Panc1 (cell line): ENCODE data around the gene CHRND. TPM values are rescaled to one million over a fixed set of nuclear protein-coding genes. Genes with fewer than 3 reads are reported as not detected.

Experiments
- ATAC-seq: fragments of 200-7000 bp; cut with Tn5 transposase; 2 replicates; pipeline ENCODE4 v1.9.1; 2020; ENCODE audit warnings: mild to moderate bottlenecking, moderate library complexity
- BruUV-seq: library from RNA; stranded (reverse); fragments of 400-500 nt; replicated peaks from 2 replicates; lab custom pipeline; 2021; lab: Mats Ljungman, UMichigan
- CTCF ChIA-PET: fragments of 300-600 bp; sonication (Branson Sonifier 250); formaldehyde crosslinking; loops from one replicate; lab custom pipeline; 2022; ENCODE audit warnings: antibody characterized with exemption; lab: Charles Lee
- POLR2A ChIA-PET: fragments of 300-600 bp; sonication (Branson Sonifier 250); formaldehyde crosslinking; loops from one replicate; lab custom pipeline; 2022; ENCODE audit warnings: antibody characterized with exemption; lab: Charles Lee
- DNase-seq: peaks from one replicate; pipeline ENCODE4 v3.0.0-alpha.2; 2010; ENCODE audit warnings: low read depth, low spot score
- H3K27ac ChIP-seq: 2 replicates; pipeline ENCODE4 v1.5.1; 2011; ENCODE audit warnings: mild to moderate bottlenecking, low read length, inconsistent platforms
- H3K27me3 ChIP-seq: fragments of 200-500 bp; sonication (Bioruptor generic); 2 replicates; pipeline ENCODE4 v1.6.0; 2014; ENCODE audit warnings: low read length, inconsistent platforms; ENCODE audit not compliant: control insufficient read depth, insufficient read depth
- H3K36me3 ChIP-seq: fragments of 200-500 bp; sonication (Bioruptor generic); 2 replicates; pipeline ENCODE4 v1.5.1; 2014; ENCODE audit warnings: inconsistent platforms, mild to moderate bottlenecking, low read length, moderate library complexity; ENCODE audit not compliant: control insufficient read depth, insufficient read depth
- H3K4me1 ChIP-seq: 2 replicates; pipeline ENCODE4 v1.5.1; 2011; ENCODE audit warnings: inconsistent platforms, mild to moderate bottlenecking, low read length, moderate library complexity; ENCODE audit not compliant: control insufficient read depth, insufficient read depth
- H3K4me3 ChIP-seq, 2 experiments: 2 replicates each; pipeline ENCODE4 v1.5.1; 2011 to 2012; ENCODE audit warnings: low read depth in 2 of 2, low read length in 2 of 2, mild to moderate bottlenecking in 2 of 2, inconsistent platforms in 1 of 2, moderate library complexity in 1 of 2
- H3K9me3 ChIP-seq: fragments of 200-500 bp; sonication (Bioruptor generic); 2 replicates; pipeline ENCODE4 v1.5.1; 2014; ENCODE audit warnings: low read depth, mild to moderate bottlenecking, inconsistent platforms, low read length, moderate library complexity; ENCODE audit not compliant: control insufficient read depth, insufficient read depth
- CTCF ChIP-seq: fragments of 450-650 bp; IDR thresholded peaks from 2 replicates; pipeline ENCODE4 v1.5.1; 2017; ENCODE audit warnings: mild to moderate bottlenecking
- POLR2AphosphoS5 ChIP-seq: IDR thresholded peaks from 2 replicates; pipeline ENCODE4 v1.6.1; 2012; ENCODE audit warnings: mild to moderate bottlenecking, low read depth, low read length, moderate library complexity
- REST ChIP-seq, 2 experiments: IDR thresholded peaks; 2 replicates each; pipeline ENCODE4 v1.6.1; 2011 to 2012; ENCODE audit warnings: low read depth in 2 of 2, control low read depth in 1 of 2, low read length in 1 of 2, mild to moderate bottlenecking in 1 of 2, moderate library complexity in 1 of 2; ENCODE audit not compliant: insufficient read depth in 1 of 2
- SIN3A ChIP-seq: IDR thresholded peaks from 2 replicates; pipeline ENCODE4 v1.6.1; 2012; ENCODE audit warnings: low read depth, mild to moderate bottlenecking, low read length, moderate library complexity, borderline replicate concordance; ENCODE audit not compliant: insufficient read depth
- TCF7L2 ChIP-seq: IDR thresholded peaks from 2 replicates; pipeline ENCODE4 v1.6.1; 2011; ENCODE audit warnings: mild to moderate bottlenecking, low read depth, low read length, inconsistent platforms
- in situ Hi-C: cut with HindIII; loops from 2 replicates; pipeline ENCODE4 v1.10.0; 2016; ENCODE audit warnings: low sequenced_read_pairs, low pct_unique_long_range_greater_than_20kb
- intact Hi-C: fragments of 100-400 bp; cut with micrococcal nuclease; formaldehyde crosslinking; loops from one replicate; pipeline ENCODE4 v1.10.0; 2022; ENCODE audit not compliant: unreplicated experiment
- total RNA-seq: library from RNA; stranded (reverse); gene quantifications from one replicate; pipeline ENCODE4 v1.2.1, GENCODE V29; 2021; ENCODE audit not compliant: unreplicated experiment

CHRND gene
- total RNA-seq, 1 experiment from 2014 or later: not detected

DNA sequence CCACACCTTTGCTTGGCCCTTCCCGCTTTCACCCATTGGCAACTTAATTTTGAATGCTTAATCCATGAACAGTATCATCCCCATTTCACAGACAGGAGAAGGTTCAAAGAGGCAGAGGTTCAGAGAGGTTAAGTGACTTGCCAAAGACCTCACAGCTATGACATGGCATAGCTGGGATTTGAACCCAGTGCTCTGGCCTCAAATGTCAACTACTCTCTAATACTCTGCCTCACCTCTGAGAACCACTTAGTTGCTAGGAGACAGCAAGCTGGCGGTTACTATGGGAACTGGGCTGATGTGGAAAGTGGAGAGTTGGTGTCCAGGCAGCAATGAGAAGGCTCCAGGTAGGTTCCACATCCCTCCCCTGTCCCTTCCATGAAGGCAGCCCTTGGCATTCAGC is 21.5 kb upstream of the CHRND start:
- H3K4me1 ChIP-seq: no peaks in the 10 kb centered on the region; the same call in 1 of the 2 replicates
- DNase-seq (no peak), ATAC-seq (no peak)
- H3K27ac ChIP-seq: no peak overlapping the region
- intact Hi-C loops: no loop called here
- H3K4me3 ChIP-seq: no peak overlapping the region
- in situ Hi-C loops: no loop called here
- TF ChIP-seq SIN3A (no peak), REST (IDR thresholded peaks at IDR 0.05; ENCODE audit: insufficient read depth in 1 of 2, low read depth in 2 of 2, low read length in 1 of 2) (no peak), CTCF (no peak), TCF7L2 (no peak), POLR2AphosphoS5 (no peak)
- POLR2A ChIA-PET: no interaction called here
- H3K36me3 ChIP-seq: no peaks in the 10 kb centered on the region
- H3K9me3 ChIP-seq: no peaks in the 10 kb centered on the region
- peaks cover 3% of the 10 kb centered on the region; the same call in 1 of the 2 replicates for H3K27me3 ChIP-seq
- CTCF ChIA-PET: interaction anchor here (0.7 kb wide), 1 partner anchor 64 kb away, joined by 3 read pairs; no protein-coding TSS in a partner anchor
- BruUV-seq: no TSS peak

GRCh38 chr2:232505856-232506255 is 20.1 kb upstream of the CHRND start:
- Histone ChIP-seq H3K4me3 (no peak overlapping the region), H3K36me3 (no peaks in the 10 kb centered on the region), H3K27ac (no peak overlapping the region), H3K27me3 (peaks cover 3% of the 10 kb centered on the region; the same call in 1 of the 2 replicates), H3K9me3 (no peaks in the 10 kb centered on the region), H3K4me1 (no peaks in the 10 kb centered on the region; the same call in 1 of the 2 replicates)
- no TSS peak for BruUV-seq
- ChIA-PET POLR2A (no interaction called here), CTCF (interaction anchor here (0.6 kb wide), 1 partner anchor 76 kb away, joined by 5 read pairs; no protein-coding TSS in a partner anchor)
- in situ Hi-C loops (no loop called here), intact Hi-C loops (no loop called here)
- TF ChIP-seq REST (IDR thresholded peaks at IDR 0.05; ENCODE audit: insufficient read depth in 1 of 2, low read depth in 2 of 2, low read length in 1 of 2) (no peak), CTCF (no peak), SIN3A (no peak), POLR2AphosphoS5 (no peak), TCF7L2 (no peak)
- no peak for DNase-seq
- ATAC-seq: no peak
